ENCODE data around the gene NATD1.

DNA sequence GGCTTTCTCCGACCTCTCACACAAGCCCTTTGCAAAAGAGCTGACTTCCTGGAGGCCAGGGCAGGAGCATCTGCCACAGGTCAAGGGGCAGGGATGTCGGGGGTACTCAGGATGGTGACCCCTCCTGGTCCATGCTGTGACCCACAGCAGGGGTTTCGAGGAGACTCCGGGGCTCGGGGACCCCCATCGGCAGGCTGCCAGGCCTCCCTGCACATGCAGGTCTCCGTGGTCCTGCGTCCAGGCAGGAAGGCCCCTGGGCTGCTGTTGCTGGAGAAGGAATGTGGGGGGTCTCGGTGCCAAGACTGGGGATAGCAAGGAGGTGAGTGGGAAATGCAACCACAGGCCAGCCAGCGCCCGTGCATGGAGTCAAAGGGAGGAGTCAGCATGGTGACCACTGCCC, 11.6 kb downstream of the NATD1 start:
- TF ChIP-seq EZH2phosphoT487 (IDR thresholded peaks at IDR 0.05; ENCODE audit: insufficient read depth, low read depth) (no peak), EZH2 (IDR thresholded peaks at IDR 0.05; ENCODE audit: insufficient read depth, poor library complexity, severe bottlenecking) (no peak)
